Measurements from ENCODE around the gene ATXN1. TPM values are rescaled to one million over a fixed set of nuclear protein-coding genes. Genes with fewer than 3 reads are reported as not detected.

The ATXN1 gene
- total RNA-seq, 1 experiment from 2014 or later, result 27.0 TPM

- no peak overlapping the region for H2AFZ ChIP-seq (ENCODE audit: low read length)
- ATAC-seq, result no peak
- H3K27ac ChIP-seq (ENCODE audit: low read length), result no peak overlapping the region
- no peak for DNase-seq
- peaks cover 8% of the 10 kb centered on the region; the same call in 1 of the 2 replicates for H3K36me3 ChIP-seq (ENCODE audit: low read depth, low read length)
- no peaks in the 10 kb centered on the region for H3K9me2 ChIP-seq (replicated peaks; ENCODE audit: low read length)
- intact Hi-C loops (cut with micrococcal nuclease), result no loop called here
- no peaks in the 10 kb centered on the region for H4K20me1 ChIP-seq (ENCODE audit: low read length)
- BruUV-seq (replicated peaks), result no TSS peak
- no peaks in the 10 kb centered on the region for H3K9me3 ChIP-seq (ENCODE audit: low read length)
- no peaks in the 10 kb centered on the region for H3K27me3 ChIP-seq (ENCODE audit: low read length)
- ChIA-PET CTCF (no interaction called here), POLR2A (ENCODE audit: unreplicated experiment) (interaction anchor here (0.6 kb wide), 1 partner anchor 63 kb away, joined by 3 read pairs; no protein-coding TSS in a partner anchor)
- no peak overlapping the region for H3K4me3 ChIP-seq (ENCODE audit: low read length)
- no peaks in the 10 kb centered on the region for H3K4me1 ChIP-seq (ENCODE audit: insufficient read depth, low read length)
- H3K4me2 ChIP-seq (ENCODE audit: low read length), result no peak overlapping the region
- no peaks in the 10 kb centered on the region for H3F3A ChIP-seq (ENCODE audit: low read length, unreplicated experiment)
- no peak for TF ChIP-seq CTCF (conservative IDR thresholded peaks at IDR 0.05; ENCODE audit: low read depth, low read length)
- TF ChIP-seq EZH2phosphoT487 (IDR thresholded peaks at IDR 0.05; ENCODE audit: borderline replicate concordance, low read length), result no peak
- no peak for TF ChIP-seq EZH2 (IDR thresholded peaks at IDR 0.05; ENCODE audit: low read length, unreplicated experiment)
- H3K9ac ChIP-seq (ENCODE audit: low read length), result no peak overlapping the region
- H3K79me2 ChIP-seq (ENCODE audit: low read length), result no peaks in the 10 kb centered on the region
Measured at GRCh38 chr6:16657768-16658167, 103.5 kb downstream of the ATXN1 start.

- no peak overlapping the region for H3K4me3 ChIP-seq (ENCODE audit: low read length)
- H3K36me3 ChIP-seq (ENCODE audit: low read depth, low read length), result peaks cover 2% of the 10 kb centered on the region; the same call in 1 of the 2 replicates
- ATAC-seq (no peak; the same call in 1 of the 2 replicates), DNase-seq (no peak)
- CTCF ChIA-PET, result no interaction called here
- peaks cover 6% of the 10 kb centered on the region; the same call in 1 of the 2 replicates for H3K4me1 ChIP-seq (ENCODE audit: insufficient read depth, low read length)
- TF ChIP-seq EZH2phosphoT487 (IDR thresholded peaks at IDR 0.05; ENCODE audit: borderline replicate concordance, low read length) (no peak), EZH2 (IDR thresholded peaks at IDR 0.05; ENCODE audit: low read length, unreplicated experiment) (no peak), CTCF (conservative IDR thresholded peaks at IDR 0.05; ENCODE audit: low read depth, low read length) (no peak)
- no peaks in the 10 kb centered on the region for H3K9me2 ChIP-seq (replicated peaks; ENCODE audit: low read length)
- no peak overlapping the region for H2AFZ ChIP-seq (ENCODE audit: low read length)
- H3K27me3 ChIP-seq (ENCODE audit: low read length), result no peaks in the 10 kb centered on the region
- H4K20me1 ChIP-seq (ENCODE audit: low read length), result no peaks in the 10 kb centered on the region
- BruUV-seq (replicated peaks), result no TSS peak
- H3F3A ChIP-seq (ENCODE audit: low read length, unreplicated experiment), result no peaks in the 10 kb centered on the region
- H3K9ac ChIP-seq (ENCODE audit: low read length), result no peak overlapping the region
- no peak overlapping the region for H3K27ac ChIP-seq (ENCODE audit: low read length)
- POLR2A ChIA-PET (ENCODE audit: unreplicated experiment), result no interaction called here
- H3K9me3 ChIP-seq (ENCODE audit: low read length), result no peaks in the 10 kb centered on the region
- H3K79me2 ChIP-seq (ENCODE audit: low read length), result no peaks in the 10 kb centered on the region
- no peak overlapping the region for H3K4me2 ChIP-seq (ENCODE audit: low read length)
- intact Hi-C loops (cut with micrococcal nuclease), result no loop called here
Measured at GRCh38 chr6:16656451-16656850, 104.8 kb downstream of the ATXN1 start.

- no peak overlapping the region for H3K27ac ChIP-seq (ENCODE audit: low read length)
- DNase-seq (no peak), ATAC-seq (no peak)
- H2AFZ ChIP-seq (ENCODE audit: low read length), result no peak overlapping the region
- no TSS peak for BruUV-seq (replicated peaks)
- peaks cover 6% of the 10 kb centered on the region; the same call in 1 of the 2 replicates for H3K4me1 ChIP-seq (ENCODE audit: insufficient read depth, low read length)
- H3K36me3 ChIP-seq (ENCODE audit: low read depth, low read length), result no peaks in the 10 kb centered on the region
- no peak for TF ChIP-seq EZH2phosphoT487 (IDR thresholded peaks at IDR 0.05; ENCODE audit: borderline replicate concordance, low read length)
- no peak for TF ChIP-seq CTCF (conservative IDR thresholded peaks at IDR 0.05; ENCODE audit: low read depth, low read length)
- no peak overlapping the region for H3K9ac ChIP-seq (ENCODE audit: low read length)
- H3K27me3 ChIP-seq (ENCODE audit: low read length), result no peaks in the 10 kb centered on the region
- H4K20me1 ChIP-seq (ENCODE audit: low read length), result no peaks in the 10 kb centered on the region
- no peak overlapping the region for H3K4me2 ChIP-seq (ENCODE audit: low read length)
- ChIA-PET CTCF (no interaction called here), POLR2A (ENCODE audit: unreplicated experiment) (no interaction called here)
- no peak overlapping the region for H3K4me3 ChIP-seq (ENCODE audit: low read length)
- intact Hi-C loops (cut with micrococcal nuclease), result no loop called here
- no peaks in the 10 kb centered on the region for H3K79me2 ChIP-seq (ENCODE audit: low read length)
- H3K9me3 ChIP-seq (ENCODE audit: low read length), result no peaks in the 10 kb centered on the region
- H3K9me2 ChIP-seq (replicated peaks; ENCODE audit: low read length), result no peaks in the 10 kb centered on the region
- no peaks in the 10 kb centered on the region for H3F3A ChIP-seq (ENCODE audit: low read length, unreplicated experiment)
Measured at GRCh38 chr6:16654701-16655100, 106.6 kb downstream of the ATXN1 start.

Measured in PC-3 (cell line).